ENCODE results near the gene PTCD1. TPM values are rescaled to one million over a fixed set of nuclear protein-coding genes. Genes with fewer than 3 reads are reported as not detected.

PTCD1 gene
- total and polyA plus RNA-seq, 9 of the 15 experiments (the other 6 are each of a cell fraction or from before 2014, with no cell fraction given) = 0.46 to 17.1 (median 6.2) TPM

DNA sequence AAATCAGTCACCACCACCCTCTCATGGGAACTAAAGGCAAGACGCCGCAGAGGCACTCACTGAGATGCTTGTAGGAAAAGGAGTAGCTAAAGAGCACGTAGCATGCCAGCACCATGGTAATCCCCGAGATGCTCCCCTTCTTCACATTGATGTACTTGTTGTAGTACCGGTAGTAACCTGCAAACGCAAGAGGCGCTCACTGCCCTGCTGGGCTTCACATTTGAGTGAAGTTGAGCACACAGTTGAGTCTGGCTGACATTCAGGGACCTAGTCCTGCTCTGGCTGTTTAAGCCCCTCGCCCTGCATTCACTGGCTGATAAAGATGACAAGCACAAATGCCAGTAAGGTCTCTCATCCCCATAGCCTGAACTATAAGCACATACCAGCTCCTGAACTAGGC is 20.5 kb upstream of the PTCD1 start (continued):
- TF ChIP-seq, protein P1, sequence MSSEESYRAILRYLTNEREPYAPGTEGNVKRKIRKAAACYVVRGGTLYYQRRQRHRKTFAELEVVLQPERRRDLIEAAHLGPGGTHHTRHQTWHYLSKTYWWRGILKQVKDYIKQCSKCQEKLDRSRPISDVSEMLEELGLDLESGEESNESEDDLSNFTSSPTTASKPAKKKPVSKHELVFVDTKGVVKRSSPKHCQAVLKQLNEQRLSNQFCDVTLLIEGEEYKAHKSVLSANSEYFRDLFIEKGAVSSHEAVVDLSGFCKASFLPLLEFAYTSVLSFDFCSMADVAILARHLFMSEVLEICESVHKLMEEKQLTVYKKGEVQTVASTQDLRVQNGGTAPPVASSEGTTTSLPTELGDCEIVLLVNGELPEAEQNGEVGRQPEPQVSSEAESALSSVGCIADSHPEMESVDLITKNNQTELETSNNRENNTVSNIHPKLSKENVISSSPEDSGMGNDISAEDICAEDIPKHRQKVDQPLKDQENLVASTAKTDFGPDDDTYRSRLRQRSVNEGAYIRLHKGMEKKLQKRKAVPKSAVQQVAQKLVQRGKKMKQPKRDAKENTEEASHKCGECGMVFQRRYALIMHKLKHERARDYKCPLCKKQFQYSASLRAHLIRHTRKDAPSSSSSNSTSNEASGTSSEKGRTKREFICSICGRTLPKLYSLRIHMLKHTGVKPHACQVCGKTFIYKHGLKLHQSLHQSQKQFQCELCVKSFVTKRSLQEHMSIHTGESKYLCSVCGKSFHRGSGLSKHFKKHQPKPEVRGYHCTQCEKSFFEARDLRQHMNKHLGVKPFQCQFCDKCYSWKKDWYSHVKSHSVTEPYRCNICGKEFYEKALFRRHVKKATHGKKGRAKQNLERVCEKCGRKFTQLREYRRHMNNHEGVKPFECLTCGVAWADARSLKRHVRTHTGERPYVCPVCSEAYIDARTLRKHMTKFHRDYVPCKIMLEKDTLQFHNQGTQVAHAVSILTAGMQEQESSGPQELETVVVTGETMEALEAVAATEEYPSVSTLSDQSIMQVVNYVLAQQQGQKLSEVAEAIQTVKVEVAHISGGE (CRISPR knock-in tag; IDR thresholded peaks at IDR 0.05) = 0 out of 6 replicates have a peak, but pooled peaks of 1 of the 3 experiments have one; percentile 14
- TF ChIP-seq, protein P2, sequence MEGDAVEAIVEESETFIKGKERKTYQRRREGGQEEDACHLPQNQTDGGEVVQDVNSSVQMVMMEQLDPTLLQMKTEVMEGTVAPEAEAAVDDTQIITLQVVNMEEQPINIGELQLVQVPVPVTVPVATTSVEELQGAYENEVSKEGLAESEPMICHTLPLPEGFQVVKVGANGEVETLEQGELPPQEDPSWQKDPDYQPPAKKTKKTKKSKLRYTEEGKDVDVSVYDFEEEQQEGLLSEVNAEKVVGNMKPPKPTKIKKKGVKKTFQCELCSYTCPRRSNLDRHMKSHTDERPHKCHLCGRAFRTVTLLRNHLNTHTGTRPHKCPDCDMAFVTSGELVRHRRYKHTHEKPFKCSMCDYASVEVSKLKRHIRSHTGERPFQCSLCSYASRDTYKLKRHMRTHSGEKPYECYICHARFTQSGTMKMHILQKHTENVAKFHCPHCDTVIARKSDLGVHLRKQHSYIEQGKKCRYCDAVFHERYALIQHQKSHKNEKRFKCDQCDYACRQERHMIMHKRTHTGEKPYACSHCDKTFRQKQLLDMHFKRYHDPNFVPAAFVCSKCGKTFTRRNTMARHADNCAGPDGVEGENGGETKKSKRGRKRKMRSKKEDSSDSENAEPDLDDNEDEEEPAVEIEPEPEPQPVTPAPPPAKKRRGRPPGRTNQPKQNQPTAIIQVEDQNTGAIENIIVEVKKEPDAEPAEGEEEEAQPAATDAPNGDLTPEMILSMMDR (IDR thresholded peaks at IDR 0.05 in 2 of 3, conservative IDR thresholded peaks at IDR 0.05 in 1 of 3; ENCODE audit: insufficient read depth in 2 of 3, low read depth in 1 of 3, low read length in 3 of 3) = peak; percentile 54 to 74 (median 60)
- TF ChIP-seq L3MBTL2 (IDR thresholded peaks at IDR 0.05) (no peak), HMG20A (CRISPR knock-in tag; conservative IDR thresholded peaks at IDR 0.05) (no peak), DMBX1 (CRISPR knock-in tag; IDR thresholded peaks at IDR 0.05; ENCODE audit: borderline replicate concordance) (no peak), ZNF830 (CRISPR knock-in tag; IDR thresholded peaks at IDR 0.05) (no peak)
- TF ChIP-seq, protein P3, sequence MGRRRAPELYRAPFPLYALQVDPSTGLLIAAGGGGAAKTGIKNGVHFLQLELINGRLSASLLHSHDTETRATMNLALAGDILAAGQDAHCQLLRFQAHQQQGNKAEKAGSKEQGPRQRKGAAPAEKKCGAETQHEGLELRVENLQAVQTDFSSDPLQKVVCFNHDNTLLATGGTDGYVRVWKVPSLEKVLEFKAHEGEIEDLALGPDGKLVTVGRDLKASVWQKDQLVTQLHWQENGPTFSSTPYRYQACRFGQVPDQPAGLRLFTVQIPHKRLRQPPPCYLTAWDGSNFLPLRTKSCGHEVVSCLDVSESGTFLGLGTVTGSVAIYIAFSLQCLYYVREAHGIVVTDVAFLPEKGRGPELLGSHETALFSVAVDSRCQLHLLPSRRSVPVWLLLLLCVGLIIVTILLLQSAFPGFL (CRISPR knock-in tag; IDR thresholded peaks at IDR 0.05) = 0 out of 2 replicates have a peak, but pooled peaks have one; percentile 59
- TF ChIP-seq, protein P4, sequence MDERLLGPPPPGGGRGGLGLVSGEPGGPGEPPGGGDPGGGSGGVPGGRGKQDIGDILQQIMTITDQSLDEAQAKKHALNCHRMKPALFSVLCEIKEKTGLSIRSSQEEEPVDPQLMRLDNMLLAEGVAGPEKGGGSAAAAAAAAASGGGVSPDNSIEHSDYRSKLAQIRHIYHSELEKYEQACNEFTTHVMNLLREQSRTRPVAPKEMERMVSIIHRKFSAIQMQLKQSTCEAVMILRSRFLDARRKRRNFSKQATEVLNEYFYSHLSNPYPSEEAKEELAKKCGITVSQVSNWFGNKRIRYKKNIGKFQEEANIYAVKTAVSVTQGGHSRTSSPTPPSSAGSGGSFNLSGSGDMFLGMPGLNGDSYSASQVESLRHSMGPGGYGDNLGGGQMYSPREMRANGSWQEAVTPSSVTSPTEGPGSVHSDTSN (CRISPR knock-in tag; IDR thresholded peaks at IDR 0.05; ENCODE audit: low read depth) = no peak
- TF ChIP-seq, protein P4 (tag; conservative IDR thresholded peaks at IDR 0.05; ENCODE audit: low read depth) = no peak
